Adrenal gland (tissue), 5 donors: ENCODE results near the gene DPH3.

Experiments used
- POLR2A ChIP-seq, 2 donors: fragments of 450-650 bp; IDR thresholded peaks; one replicate each; pipeline ENCODE4 v1.6.1; 2017; ENCODE audit warnings: antibody characterized with exemption in 2 of 2, mild to moderate bottlenecking in 2 of 2, moderate library complexity in 1 of 2
- TF ChIP-seq, protein P1 (sequence below), 6 experiments: fragments of 450-650 bp in 4 of 6; fragments of 200-600 bp in 2 of 6; sonication (generic) in 1 of 6; IDR thresholded peaks; 1 replicate in 5 of 6; 2 replicates in 1 of 6; pipeline versions ENCODE4 v1.5.1 to v1.8.0; 2016 to 2021; ENCODE audit warnings: antibody characterized with exemption in 6 of 6, mild to moderate bottlenecking in 2 of 6, moderate library complexity in 1 of 6
- donor health status: DM: no; HTN: no; CAD: no.

DNA sequence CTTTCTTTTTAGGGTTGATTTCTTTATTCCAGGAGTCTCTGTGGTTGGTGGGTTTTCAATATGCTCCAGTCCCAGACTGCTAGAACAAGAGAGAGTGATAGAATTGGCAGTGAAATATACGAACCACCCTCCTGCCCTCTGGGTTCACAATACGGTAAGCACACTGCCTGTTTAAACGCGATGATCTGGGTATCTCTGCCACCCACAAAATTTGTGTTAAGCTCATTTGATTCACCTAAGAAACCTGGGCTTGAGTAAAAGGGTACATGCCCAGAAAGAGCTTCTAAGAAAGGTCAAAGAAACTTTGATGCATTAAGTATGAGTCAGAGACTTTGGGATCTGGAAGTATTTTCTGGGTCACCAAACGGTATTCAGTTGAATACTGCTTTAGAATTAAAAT is 30.1 kb upstream of the DPH3 start:
- TF ChIP-seq, protein P1, sequence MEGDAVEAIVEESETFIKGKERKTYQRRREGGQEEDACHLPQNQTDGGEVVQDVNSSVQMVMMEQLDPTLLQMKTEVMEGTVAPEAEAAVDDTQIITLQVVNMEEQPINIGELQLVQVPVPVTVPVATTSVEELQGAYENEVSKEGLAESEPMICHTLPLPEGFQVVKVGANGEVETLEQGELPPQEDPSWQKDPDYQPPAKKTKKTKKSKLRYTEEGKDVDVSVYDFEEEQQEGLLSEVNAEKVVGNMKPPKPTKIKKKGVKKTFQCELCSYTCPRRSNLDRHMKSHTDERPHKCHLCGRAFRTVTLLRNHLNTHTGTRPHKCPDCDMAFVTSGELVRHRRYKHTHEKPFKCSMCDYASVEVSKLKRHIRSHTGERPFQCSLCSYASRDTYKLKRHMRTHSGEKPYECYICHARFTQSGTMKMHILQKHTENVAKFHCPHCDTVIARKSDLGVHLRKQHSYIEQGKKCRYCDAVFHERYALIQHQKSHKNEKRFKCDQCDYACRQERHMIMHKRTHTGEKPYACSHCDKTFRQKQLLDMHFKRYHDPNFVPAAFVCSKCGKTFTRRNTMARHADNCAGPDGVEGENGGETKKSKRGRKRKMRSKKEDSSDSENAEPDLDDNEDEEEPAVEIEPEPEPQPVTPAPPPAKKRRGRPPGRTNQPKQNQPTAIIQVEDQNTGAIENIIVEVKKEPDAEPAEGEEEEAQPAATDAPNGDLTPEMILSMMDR (IDR thresholded peaks at IDR 0.05), result no peak
- TF ChIP-seq POLR2A (IDR thresholded peaks at IDR 0.05), result no peak
